Hepatocyte (in vitro differentiated cells): ENCODE measurements around the gene CALCA. TPM values are rescaled to one million over a fixed set of nuclear protein-coding genes. Genes with fewer than 3 reads are reported as not detected.

ENCODE experiments used
- DNase-seq: peaks from one replicate; pipeline ENCODE4 v3.0.0-alpha.2; 2016; ENCODE audit warnings: low spot score
- H2AFZ ChIP-seq: fragments of 200-600 bp; sonication (generic); 2 replicates; pipeline ENCODE4 v1.6.0; 2016; ENCODE audit warnings: antibody characterized with exemption, mild to moderate bottlenecking
- H3K27ac ChIP-seq: fragments of 200-600 bp; sonication (generic); 2 replicates; pipeline ENCODE4 v1.5.1; 2016; ENCODE audit warnings: mild to moderate bottlenecking
- H3K27me3 ChIP-seq: fragments of 200-600 bp; sonication (generic); 2 replicates; pipeline ENCODE4 v1.6.1; 2016
- H3K36me3 ChIP-seq: fragments of 200-600 bp; sonication (generic); replicated peaks from 2 replicates; pipeline ENCODE4 v1.5.1; 2016; ENCODE audit warnings: low read depth; ENCODE audit not compliant: insufficient read depth
- H3K4me1 ChIP-seq: fragments of 200-600 bp; sonication (generic); 2 replicates; pipeline ENCODE4 v1.5.1; 2016; ENCODE audit warnings: mild to moderate bottlenecking, moderate library complexity; ENCODE audit not compliant: insufficient read depth
- H3K4me2 ChIP-seq: fragments of 200-600 bp; sonication (generic); 2 replicates; pipeline ENCODE4 v1.6.0; 2016
- H3K4me3 ChIP-seq: fragments of 200-600 bp; sonication (generic); 2 replicates; pipeline ENCODE4 v1.5.1; 2016; ENCODE audit warnings: mild to moderate bottlenecking
- H3K79me2 ChIP-seq: fragments of 200-600 bp; sonication (generic); 2 replicates; pipeline ENCODE4 v1.6.0; 2017; ENCODE audit warnings: mild to moderate bottlenecking
- H3K9me2 ChIP-seq: fragments of 200-600 bp; sonication (generic); replicated peaks from 2 replicates; pipeline ENCODE4 v1.6.0; 2017; ENCODE audit warnings: mild to moderate bottlenecking; ENCODE audit not compliant: insufficient read depth
- H3K9me3 ChIP-seq: fragments of 200-600 bp; sonication (generic); 2 replicates; pipeline ENCODE4 v1.5.1; 2016; ENCODE audit warnings: low read depth, mild to moderate bottlenecking
- H4K20me1 ChIP-seq: fragments of 200-600 bp; sonication (generic); 2 replicates; pipeline ENCODE4 v1.6.0; 2016; ENCODE audit warnings: mild to moderate bottlenecking; ENCODE audit not compliant: insufficient read depth, poor library complexity, severe bottlenecking
- CTCF ChIP-seq: fragments of 200-600 bp; sonication (generic); IDR thresholded peaks from 2 replicates; pipeline ENCODE4 v1.5.1; 2016; ENCODE audit warnings: antibody characterized with exemption, mild to moderate bottlenecking; ENCODE audit not compliant: poor library complexity
- EZH2 ChIP-seq: fragments of 200-600 bp; sonication (generic); IDR thresholded peaks from 2 replicates; pipeline ENCODE4 v1.6.1; 2016; ENCODE audit warnings: antibody characterized with exemption, mild to moderate bottlenecking, borderline replicate concordance
- EZH2phosphoT487 ChIP-seq: fragments of 200-600 bp; sonication (generic); IDR thresholded peaks from one replicate; pipeline ENCODE4 v1.6.1; 2018; ENCODE audit warnings: antibody characterized with exemption, mild to moderate bottlenecking, low read depth, moderate library complexity; ENCODE audit not compliant: unreplicated experiment, severe bottlenecking
- WGBS: methylation state at CpG from one replicate; pipeline ENCODE4 v1.1.6; 2016; ENCODE audit warnings: low lambda C conversion rate; ENCODE audit errors: missing lambda C conversion rate; 5-methylcytosine and 5-hydroxymethylcytosine counted together
- polyA plus RNA-seq: library from polyadenylated mRNA; unstranded; fragments of >200 nt; fragmentation: Nextera tagmentation; extraction: Ambion mirVana; gene quantifications from 2 replicates; pipeline ENCODE4 v1.2.1, GENCODE V29; 2016
- total RNA-seq: library from RNA; depleted of rRNA; stranded (reverse); fragments of >200 nt; gene quantifications from 2 replicates; pipeline ENCODE4 v1.2.3, GENCODE V29; 2014

CALCA gene
- total and polyA plus RNA-seq, 2 experiments from 2014 or later: not detected

DNA sequence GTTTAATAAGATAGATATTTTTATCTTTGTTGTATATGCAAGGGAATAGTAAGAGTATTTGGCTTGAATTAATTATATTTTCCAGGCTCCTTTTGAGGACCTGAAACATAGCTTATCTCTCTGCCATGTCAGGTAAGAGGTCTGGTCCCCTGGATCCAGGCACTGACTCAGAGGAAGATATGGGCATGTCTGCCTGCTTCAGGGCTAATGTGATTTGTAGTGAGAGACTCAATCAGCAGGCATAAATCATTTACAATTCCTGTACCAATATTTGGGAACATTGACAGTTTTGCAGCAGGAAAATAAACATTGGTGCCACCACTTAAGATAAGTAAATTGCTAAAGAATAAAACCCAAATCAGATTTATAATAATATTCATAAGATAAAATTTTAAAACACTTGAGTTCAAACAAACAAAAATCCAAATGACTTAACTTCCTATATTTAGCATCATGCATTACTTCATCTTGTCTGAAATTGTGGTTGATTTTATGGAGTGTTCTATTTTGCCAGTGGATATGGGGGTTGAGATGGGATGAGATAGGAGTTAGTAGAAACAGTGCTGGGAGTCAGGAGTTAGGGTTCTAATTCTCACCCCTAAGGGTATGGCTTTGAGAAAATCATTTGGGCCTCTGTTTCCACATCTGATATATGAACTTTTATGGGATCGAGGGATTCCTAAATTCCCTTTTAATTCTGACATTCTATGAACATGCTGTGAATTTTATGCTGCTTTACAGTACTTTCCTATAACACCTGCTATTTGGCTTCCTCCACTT, 5.1 kb upstream of the CALCA start:
- Histone ChIP-seq H2AFZ (no peak overlapping the region), H3K4me3 (no peak overlapping the region), H3K27me3 (peaks cover 68% of the 10 kb centered on the region), H3K4me1 (peaks cover 23% of the 10 kb centered on the region), H3K9me2 (no peaks in the 10 kb centered on the region), H3K79me2 (no peaks in the 10 kb centered on the region), H3K9me3 (no peaks in the 10 kb centered on the region), H3K36me3 (no peaks in the 10 kb centered on the region), H3K27ac (no peak overlapping the region), H3K4me2 (no peak overlapping the region), H4K20me1 (no peaks in the 10 kb centered on the region)
- DNase-seq: no peak
- WGBS: 80% methylated on average over 1 of the region's 1 CpG
- TF ChIP-seq EZH2 (no peak), CTCF (no peak), EZH2phosphoT487 (no peak)

DNA sequence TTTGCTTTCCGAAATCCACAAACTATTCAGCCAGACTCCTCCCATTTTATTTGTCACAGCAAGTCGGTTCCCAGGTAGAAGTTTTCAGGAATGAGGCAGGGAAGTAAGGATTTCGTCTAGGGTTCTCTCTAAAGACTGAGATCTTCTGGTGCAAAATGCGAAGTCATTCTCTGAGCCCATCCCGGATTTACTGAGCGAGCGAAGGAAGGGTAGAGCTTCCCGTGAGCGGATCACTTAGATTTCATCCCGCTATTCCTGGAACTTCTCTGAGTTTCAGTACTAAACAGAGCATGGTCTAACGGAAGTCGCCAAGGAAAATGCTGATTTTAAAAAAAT, 3.1 kb upstream of the CALCA start:
- Histone ChIP-seq H3K4me1 (peaks cover 30% of the 10 kb centered on the region), H3K27ac (no peak overlapping the region), H3K4me2 (peak overlapping the region; percentile 87), H3K79me2 (no peaks in the 10 kb centered on the region), H3K4me3 (no peak overlapping the region), H2AFZ (no peak overlapping the region), H4K20me1 (no peaks in the 10 kb centered on the region), H3K9me3 (no peaks in the 10 kb centered on the region), H3K36me3 (no peaks in the 10 kb centered on the region), H3K27me3 (peaks cover 89% of the 10 kb centered on the region), H3K9me2 (no peaks in the 10 kb centered on the region)
- TF ChIP-seq CTCF (no peak), EZH2phosphoT487 (peak; percentile 45), EZH2 (peak; percentile 19)
- no peak for DNase-seq
- 3% methylated on average over 12 of the region's 12 CpGs for WGBS

DNA sequence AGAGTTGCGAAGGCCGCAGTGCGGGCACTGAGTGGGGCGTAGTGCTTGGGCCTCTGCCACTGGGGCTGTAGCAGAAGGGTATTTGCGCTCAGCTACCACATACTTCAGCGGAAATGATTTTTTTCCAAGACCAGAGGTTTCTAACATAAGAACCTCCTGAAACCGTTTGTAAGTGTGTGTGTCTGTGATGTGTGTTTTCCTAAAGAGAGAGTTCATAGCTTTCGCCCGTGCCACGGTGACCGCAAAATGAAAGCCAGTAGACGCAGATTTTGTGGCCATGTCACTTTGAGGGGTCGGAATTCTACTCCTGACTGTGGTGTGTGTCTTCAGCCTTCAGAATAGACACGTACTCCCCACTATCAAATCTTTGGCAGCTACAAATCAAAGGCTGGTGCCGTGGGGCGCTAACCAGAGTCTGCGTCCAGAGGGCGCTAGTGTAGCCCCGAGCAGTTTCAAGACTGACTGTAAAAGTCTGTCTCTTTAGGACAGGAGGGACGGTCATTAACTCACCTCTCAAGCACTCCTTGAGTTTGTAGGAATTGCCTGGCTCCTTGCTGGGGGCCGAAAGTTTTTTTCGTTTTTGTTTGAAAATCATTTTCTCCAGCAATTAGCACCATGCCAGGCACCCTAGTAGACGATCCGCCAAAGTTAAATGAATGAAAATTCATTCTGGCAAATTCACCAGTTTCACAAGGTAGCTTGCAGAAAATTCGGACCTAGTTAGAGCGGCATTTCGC, 2.5 kb upstream of the CALCA start:
- Histone ChIP-seq H2AFZ (peak overlapping the region; percentile 50), H3K4me2 (peak overlapping the region; percentile 87), H3K9me2 (no peaks in the 10 kb centered on the region), H4K20me1 (no peaks in the 10 kb centered on the region), H3K9me3 (no peaks in the 10 kb centered on the region), H3K4me3 (peak overlapping the region; percentile 29), H3K27me3 (peaks cover 93% of the 10 kb centered on the region), H3K79me2 (no peaks in the 10 kb centered on the region), H3K4me1 (peaks cover 30% of the 10 kb centered on the region), H3K27ac (no peak overlapping the region), H3K36me3 (no peaks in the 10 kb centered on the region)
- WGBS: 9% methylated on average over 27 of the region's 27 CpGs
- peak; percentile 64 for DNase-seq
- TF ChIP-seq EZH2 (no peak), EZH2phosphoT487 (no peak), CTCF (peak; percentile 58)
